Neuronal stem cell (in vitro differentiated cells): ENCODE results near the gene NINJ2.

Source experiments
- DNase-seq: peaks from one replicate; pipeline ENCODE4 v3.0.0-alpha.2; 2013; ENCODE audit warnings: low spot score
- H2AFZ ChIP-seq: one replicate; pipeline ENCODE4 v1.6.1; 2013; ENCODE audit warnings: mild to moderate bottlenecking, low read length, inconsistent platforms
- H2AK5ac ChIP-seq: 2 replicates; pipeline ENCODE4 v1.6.1; 2013; ENCODE audit warnings: low read depth, mild to moderate bottlenecking, inconsistent platforms, low read length, moderate library complexity, mixed read lengths
- H2BK120ac ChIP-seq: 2 replicates; pipeline ENCODE4 v1.6.1; 2013; ENCODE audit warnings: low read depth, mild to moderate bottlenecking, inconsistent platforms, low read length, moderate library complexity, mixed read lengths
- H2BK12ac ChIP-seq: one replicate; pipeline ENCODE4 v1.6.1; 2013; ENCODE audit warnings: low read length, inconsistent platforms
- H2BK15ac ChIP-seq: 2 replicates; pipeline ENCODE4 v1.6.1; 2013; ENCODE audit warnings: mild to moderate bottlenecking, low read length, inconsistent platforms, mixed read lengths
- H2BK5ac ChIP-seq: one replicate; pipeline ENCODE4 v1.6.1; 2013; ENCODE audit warnings: inconsistent platforms, mild to moderate bottlenecking, low read length, moderate library complexity
- H3K14ac ChIP-seq: one replicate; pipeline ENCODE4 v1.6.1; 2013; ENCODE audit warnings: low read length, inconsistent platforms
- H3K18ac ChIP-seq: 2 replicates; pipeline ENCODE4 v1.6.1; 2013; ENCODE audit warnings: low read length, inconsistent platforms
- H3K23ac ChIP-seq: 2 replicates; pipeline ENCODE4 v1.6.1; 2013; ENCODE audit warnings: low read depth, mild to moderate bottlenecking, mixed read lengths, low read length, inconsistent platforms; ENCODE audit not compliant: poor library complexity
- H3K27ac ChIP-seq: replicated peaks from 3 replicates; pipeline ENCODE4 v1.5.1; 2013; ENCODE audit warnings: low read length, inconsistent platforms
- H3K27me3 ChIP-seq, 3 experiments: 2 replicates each; pipeline ENCODE4 v1.6.1; 2013; ENCODE audit warnings: low read length in 3 of 3, mild to moderate bottlenecking in 2 of 3, inconsistent platforms in 1 of 3, low read depth in 1 of 3, mixed read lengths in 1 of 3, moderate library complexity in 1 of 3; ENCODE audit not compliant: control insufficient read depth in 3 of 3, insufficient read depth in 3 of 3
- H3K36me3 ChIP-seq, 2 donors: replicated peaks in 1 of 2; 2 replicates each; pipeline ENCODE4 v1.6.1; 2013; ENCODE audit warnings: low read length in 2 of 2; ENCODE audit not compliant: control insufficient read depth in 2 of 2, insufficient read depth in 2 of 2
- H3K4ac ChIP-seq: 2 replicates; pipeline ENCODE4 v1.6.1; 2013; ENCODE audit warnings: inconsistent platforms, mild to moderate bottlenecking, low read length, moderate library complexity
- H3K4me1 ChIP-seq, 2 donors: 1 replicate in 1 of 2; 2 replicates in 1 of 2; pipeline ENCODE4 v1.6.1; 2013; ENCODE audit warnings: low read length in 2 of 2, low read depth in 1 of 2; ENCODE audit not compliant: control insufficient read depth in 2 of 2, insufficient read depth in 1 of 2
- H3K4me2 ChIP-seq: one replicate; pipeline ENCODE4 v1.6.1; 2013; ENCODE audit warnings: mild to moderate bottlenecking, low read length, inconsistent platforms; ENCODE audit not compliant: insufficient read depth, poor library complexity, severe bottlenecking
- H3K4me3 ChIP-seq, 2 donors: 2 replicates each; pipeline ENCODE4 v1.5.1; 2013; ENCODE audit warnings: low read length in 2 of 2, mild to moderate bottlenecking in 2 of 2, inconsistent platforms in 1 of 2, moderate library complexity in 1 of 2
- H3K79me1 ChIP-seq: one replicate; pipeline ENCODE4 v1.6.1; 2013; ENCODE audit warnings: low read depth, mild to moderate bottlenecking, inconsistent platforms, low read length, moderate library complexity
- H3K9ac ChIP-seq: one replicate; pipeline ENCODE4 v1.6.1; 2013; ENCODE audit warnings: mild to moderate bottlenecking, low read depth, low read length, inconsistent platforms; ENCODE audit not compliant: poor library complexity
- H3K9me3 ChIP-seq, 2 donors: replicated peaks in 1 of 2; 2 replicates each; pipeline versions ENCODE3 to v1.6.1; 2013; ENCODE audit warnings: low read length in 2 of 2, mild to moderate bottlenecking in 2 of 2, inconsistent platforms in 1 of 2, low read depth in 1 of 2, mixed read lengths in 1 of 2, moderate library complexity in 1 of 2; ENCODE audit not compliant: control insufficient read depth in 2 of 2, insufficient read depth in 1 of 2
- H4K8ac ChIP-seq: one replicate; pipeline ENCODE4 v1.6.1; 2013; ENCODE audit warnings: low read depth, mild to moderate bottlenecking, inconsistent platforms, low read length, moderate library complexity
- H4K91ac ChIP-seq: one replicate; pipeline ENCODE4 v1.6.1; 2013; ENCODE audit warnings: low read length, low read depth, mild to moderate bottlenecking, inconsistent platforms; ENCODE audit not compliant: poor library complexity
- WGBS, 2 donors: extraction: QIAGEN DNeasy Blood & Tissue Kit; methylation state at CpG; one replicate each; pipeline ENCODE4 v1.1.7; 2013; ENCODE audit warnings: missing lambda C conversion rate in 2 of 2, mixed read lengths in 1 of 2; ENCODE audit not compliant: insufficient read length in 2 of 2, insufficient replicate concordance in 1 of 2; ENCODE audit errors: extremely low coverage in 2 of 2; 5-methylcytosine and 5-hydroxymethylcytosine counted together

Gene NINJ2

GRCh38 chr12:678747-679712, 15.8 kb upstream of the NINJ2 start:
- Histone ChIP-seq H3K23ac (no peak overlapping the region), H3K79me1 (no peaks in the 10 kb centered on the region), H3K4ac (no peak overlapping the region), H2BK5ac (no peak overlapping the region), H3K9ac (no peak overlapping the region), H2AK5ac (no peak overlapping the region), H2BK15ac (no peak overlapping the region), H3K14ac (no peak overlapping the region), H3K27me3 (peaks cover 0 to under 1% (median 0%) of the 10 kb centered on the region in 3 experiments), H3K18ac (peak overlapping the region; percentile 5), H2BK12ac (peak overlapping the region; percentile 36), H2BK120ac (no peak overlapping the region), H2AFZ (no peak overlapping the region), H4K91ac (no peak overlapping the region), H3K4me1 (peaks cover 0 to 6% of the 10 kb centered on the region in 2 donors), H3K4me3 (no peak overlapping the region), H3K36me3 (no peaks in the 10 kb centered on the region), H4K8ac (no peak overlapping the region), H3K4me2 (no peak overlapping the region), H3K27ac (peak overlapping the region; percentile 6), H3K9me3 (peaks cover 0 to 2% of the 10 kb centered on the region in 2 donors)
- no CpG with 5 or more reads among the region's 17 CpGs for WGBS, 2 donors
- no peak for DNase-seq

- no peak overlapping the region for H3K18ac ChIP-seq
- WGBS, 2 donors = 100% methylated on average over 1 of the region's 4 CpGs; no CpG with 5 or more reads in 1 of the 2 donors
- no peak overlapping the region for H4K8ac ChIP-seq
- no peak overlapping the region for H2AFZ ChIP-seq
- no peak overlapping the region for H3K4me3 ChIP-seq
- no peak overlapping the region for H2BK12ac ChIP-seq
- no peak overlapping the region for H2BK5ac ChIP-seq
- no peak overlapping the region for H2BK120ac ChIP-seq
- no peaks in the 10 kb centered on the region for H3K9me3 ChIP-seq
- no peak overlapping the region for H2AK5ac ChIP-seq
- peaks cover 0 to 6% of the 10 kb centered on the region in 2 donors for H3K4me1 ChIP-seq
- H3K9ac ChIP-seq = no peak overlapping the region
- peaks cover 0 to 3% (median 0%) of the 10 kb centered on the region in 3 experiments for H3K27me3 ChIP-seq
- no peaks in the 10 kb centered on the region for H3K36me3 ChIP-seq
- H3K4me2 ChIP-seq = no peak overlapping the region
- H2BK15ac ChIP-seq = no peak overlapping the region
- H3K4ac ChIP-seq = no peak overlapping the region
- H3K79me1 ChIP-seq = no peaks in the 10 kb centered on the region
- H3K14ac ChIP-seq = no peak overlapping the region
- DNase-seq = no peak
- no peak overlapping the region for H4K91ac ChIP-seq
- no peak overlapping the region for H3K27ac ChIP-seq
- no peak overlapping the region for H3K23ac ChIP-seq
Measured at GRCh38 chr12:675562-675961, 12.3 kb upstream of the NINJ2 start.

GRCh38 chr12:674272-674781, 11.1 kb upstream of the NINJ2 start:
- Histone ChIP-seq H2BK5ac (no peak overlapping the region), H3K27me3 (peaks cover 0 to 3% (median 0%) of the 10 kb centered on the region in 3 experiments), H3K4ac (no peak overlapping the region), H2AK5ac (no peak overlapping the region), H3K23ac (no peak overlapping the region), H3K27ac (no peak overlapping the region), H2BK15ac (no peak overlapping the region), H2AFZ (no peak overlapping the region), H4K8ac (no peak overlapping the region), H3K36me3 (no peaks in the 10 kb centered on the region), H4K91ac (no peak overlapping the region), H2BK12ac (no peak overlapping the region), H3K4me3 (no peak overlapping the region), H2BK120ac (no peak overlapping the region), H3K4me1 (peaks cover 0 to 6% of the 10 kb centered on the region in 2 donors), H3K79me1 (no peaks in the 10 kb centered on the region), H3K4me2 (no peak overlapping the region), H3K9ac (no peak overlapping the region), H3K14ac (no peak overlapping the region), H3K18ac (no peak overlapping the region), H3K9me3 (no peaks in the 10 kb centered on the region)
- DNase-seq = no peak
- no CpG with 5 or more reads among the region's 4 CpGs for WGBS, 2 donors

- WGBS, 2 donors = no CpG with 5 or more reads among the region's 3 CpGs
- Histone ChIP-seq H2BK12ac (no peak overlapping the region), H3K4ac (no peak overlapping the region), H2BK120ac (no peak overlapping the region), H3K4me2 (no peak overlapping the region), H3K4me3 (no peak overlapping the region), H2BK5ac (no peak overlapping the region), H3K23ac (no peak overlapping the region), H3K27me3 (peaks cover 0 to 3% (median 0%) of the 10 kb centered on the region in 3 experiments), H3K36me3 (no peaks in the 10 kb centered on the region), H4K91ac (no peak overlapping the region), H3K9ac (no peak overlapping the region), H3K9me3 (no peaks in the 10 kb centered on the region), H2BK15ac (no peak overlapping the region), H4K8ac (no peak overlapping the region), H3K79me1 (no peaks in the 10 kb centered on the region), H3K4me1 (peaks cover 0 to 5% of the 10 kb centered on the region in 2 donors), H3K18ac (no peak overlapping the region), H3K27ac (no peak overlapping the region), H3K14ac (no peak overlapping the region), H2AFZ (no peak overlapping the region), H2AK5ac (no peak overlapping the region)
- DNase-seq = no peak
Measured at GRCh38 chr12:673849-674248, 10.6 kb upstream of the NINJ2 start.
